Panc1 (cell line): ENCODE measurements around the gene GALNTL6.

Experiments used
- POLR2AphosphoS5 ChIP-seq: IDR thresholded peaks from 2 replicates; pipeline ENCODE4 v1.6.1; 2012; ENCODE audit warnings: mild to moderate bottlenecking, low read depth, low read length, moderate library complexity
- SIN3A ChIP-seq: IDR thresholded peaks from 2 replicates; pipeline ENCODE4 v1.6.1; 2012; ENCODE audit warnings: low read depth, mild to moderate bottlenecking, low read length, moderate library complexity, borderline replicate concordance; ENCODE audit not compliant: insufficient read depth
- TF ChIP-seq, protein P1 (sequence below): fragments of 450-650 bp; IDR thresholded peaks from 2 replicates; pipeline ENCODE4 v1.5.1; 2017; ENCODE audit warnings: mild to moderate bottlenecking

DNA sequence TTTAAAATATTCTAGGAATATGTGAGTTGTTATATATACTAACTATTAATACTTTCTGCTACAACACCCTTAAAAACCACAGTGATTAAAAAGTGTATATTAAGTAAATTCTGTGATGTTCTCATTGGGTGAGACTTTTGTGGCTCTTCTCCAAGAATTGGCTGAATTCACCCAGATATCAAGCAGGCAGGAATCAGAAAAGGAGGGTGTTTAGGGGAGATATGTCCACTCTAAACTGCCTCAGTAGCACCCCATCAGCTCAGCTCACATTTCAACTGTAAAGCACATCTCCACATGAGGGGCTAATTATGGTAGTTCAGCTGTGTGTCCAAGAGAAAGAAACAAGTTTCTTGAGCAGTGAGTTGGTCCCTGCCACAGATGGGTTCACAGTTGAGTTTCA, 165.0 kb downstream of the GALNTL6 start:
- TF ChIP-seq, protein P1, sequence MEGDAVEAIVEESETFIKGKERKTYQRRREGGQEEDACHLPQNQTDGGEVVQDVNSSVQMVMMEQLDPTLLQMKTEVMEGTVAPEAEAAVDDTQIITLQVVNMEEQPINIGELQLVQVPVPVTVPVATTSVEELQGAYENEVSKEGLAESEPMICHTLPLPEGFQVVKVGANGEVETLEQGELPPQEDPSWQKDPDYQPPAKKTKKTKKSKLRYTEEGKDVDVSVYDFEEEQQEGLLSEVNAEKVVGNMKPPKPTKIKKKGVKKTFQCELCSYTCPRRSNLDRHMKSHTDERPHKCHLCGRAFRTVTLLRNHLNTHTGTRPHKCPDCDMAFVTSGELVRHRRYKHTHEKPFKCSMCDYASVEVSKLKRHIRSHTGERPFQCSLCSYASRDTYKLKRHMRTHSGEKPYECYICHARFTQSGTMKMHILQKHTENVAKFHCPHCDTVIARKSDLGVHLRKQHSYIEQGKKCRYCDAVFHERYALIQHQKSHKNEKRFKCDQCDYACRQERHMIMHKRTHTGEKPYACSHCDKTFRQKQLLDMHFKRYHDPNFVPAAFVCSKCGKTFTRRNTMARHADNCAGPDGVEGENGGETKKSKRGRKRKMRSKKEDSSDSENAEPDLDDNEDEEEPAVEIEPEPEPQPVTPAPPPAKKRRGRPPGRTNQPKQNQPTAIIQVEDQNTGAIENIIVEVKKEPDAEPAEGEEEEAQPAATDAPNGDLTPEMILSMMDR: no peak
- TF ChIP-seq SIN3A (no peak), POLR2AphosphoS5 (no peak)
